HG02571 (cell line): ENCODE measurements around the gene TRIP11.

ENCODE experiments used
- ATAC-seq: cut with Tn5 transposase; IDR thresholded peaks from one replicate; pipeline ENCODE4 v1.9.1; 2021; ENCODE audit warnings: mild to moderate bottlenecking, moderate library complexity; ENCODE audit not compliant: unreplicated experiment

TRIP11 gene

GRCh38 chr14:91926131-91926890 is 113.5 kb downstream of the TRIP11 start:
- ATAC-seq, result no peak

GRCh38 chr14:91925727-91926121 is 114.1 kb downstream of the TRIP11 start:
- ATAC-seq, result no peak

GRCh38 chr14:91925001-91925726 is 114.7 kb downstream of the TRIP11 start:
- no peak for ATAC-seq

- ATAC-seq, result no peak
Measured at GRCh38 chr14:91920526-91920925, 119.3 kb downstream of the TRIP11 start.

GRCh38 chr14:91919814-91920213 is 120.0 kb downstream of the TRIP11 start:
- ATAC-seq, result no peak

- no peak for ATAC-seq
Measured at GRCh38 chr14:91918186-91918883, 121.5 kb downstream of the TRIP11 start.
